Stimulated activated CD4-positive, alpha-beta T cell treated with anti-CD3 and anti-CD28 coated beads, Interleukin-4, amount 100 ng/mL, for 48 hours (primary cell): Measurements from ENCODE around the gene CAMK1D.
"Not testable (repeated sequence)": the region's sequence is repeated elsewhere in the genome, so short reads cannot be mapped to it uniquely, and the experiment has no call there.

Source experiments
- DNase-seq, 2 donors: peaks; one replicate each; pipeline ENCODE4 v3.0.0-alpha.2; 2020; ENCODE audit warnings: low read depth in 2 of 2

CAMK1D gene

DNA sequence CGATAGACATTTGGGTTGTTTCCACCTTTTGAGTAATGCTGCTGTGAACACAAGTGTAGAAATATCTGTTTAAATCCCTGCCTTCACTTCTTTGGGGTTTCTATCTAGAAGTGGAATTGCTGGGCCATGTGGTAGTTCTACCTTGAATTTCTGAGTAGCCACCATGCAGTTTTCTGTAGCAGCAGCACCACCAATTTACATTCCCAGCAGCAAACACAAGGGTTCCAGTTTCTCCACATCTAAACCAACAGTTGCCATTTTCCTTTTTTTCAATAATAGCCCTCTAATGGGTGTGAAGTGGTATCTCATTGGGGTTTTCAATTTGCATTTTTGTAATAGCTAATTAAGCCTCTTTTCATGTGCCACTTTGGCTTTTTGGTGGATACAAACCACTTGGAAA, 442.4 kb downstream of the CAMK1D start:
- no peak for DNase-seq

DNA sequence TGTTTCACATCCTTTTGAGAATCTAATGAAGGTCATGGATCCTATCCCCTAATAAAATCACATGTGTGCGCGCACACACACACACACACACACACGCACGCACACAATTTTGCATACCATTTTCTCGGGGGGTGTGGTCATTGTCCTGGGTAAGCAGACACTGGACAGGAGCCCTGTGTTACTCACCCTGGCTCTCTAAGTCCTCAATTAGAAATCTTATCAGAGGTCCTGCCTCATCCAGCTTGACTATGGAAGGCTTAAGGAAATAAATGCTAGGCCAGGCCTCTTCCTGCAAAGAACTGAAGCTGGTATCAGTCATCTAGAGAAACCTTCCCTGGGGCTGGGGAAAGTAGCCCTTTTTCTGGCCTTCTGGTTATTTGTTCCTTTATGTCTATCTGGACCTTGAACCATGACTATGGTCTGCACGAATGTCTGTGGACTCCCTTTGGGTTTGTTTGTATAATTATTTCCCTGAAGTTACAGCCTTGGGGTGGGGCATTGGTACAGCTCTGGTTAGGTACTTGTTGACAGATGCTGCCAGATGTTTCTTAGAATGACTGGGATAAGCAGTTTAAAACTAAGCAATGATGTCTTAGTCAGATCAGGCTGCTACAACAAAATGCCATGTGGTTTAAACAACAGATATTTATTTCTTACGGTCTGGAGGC, 443.7 kb downstream of the CAMK1D start:
- no peak for DNase-seq

DNA sequence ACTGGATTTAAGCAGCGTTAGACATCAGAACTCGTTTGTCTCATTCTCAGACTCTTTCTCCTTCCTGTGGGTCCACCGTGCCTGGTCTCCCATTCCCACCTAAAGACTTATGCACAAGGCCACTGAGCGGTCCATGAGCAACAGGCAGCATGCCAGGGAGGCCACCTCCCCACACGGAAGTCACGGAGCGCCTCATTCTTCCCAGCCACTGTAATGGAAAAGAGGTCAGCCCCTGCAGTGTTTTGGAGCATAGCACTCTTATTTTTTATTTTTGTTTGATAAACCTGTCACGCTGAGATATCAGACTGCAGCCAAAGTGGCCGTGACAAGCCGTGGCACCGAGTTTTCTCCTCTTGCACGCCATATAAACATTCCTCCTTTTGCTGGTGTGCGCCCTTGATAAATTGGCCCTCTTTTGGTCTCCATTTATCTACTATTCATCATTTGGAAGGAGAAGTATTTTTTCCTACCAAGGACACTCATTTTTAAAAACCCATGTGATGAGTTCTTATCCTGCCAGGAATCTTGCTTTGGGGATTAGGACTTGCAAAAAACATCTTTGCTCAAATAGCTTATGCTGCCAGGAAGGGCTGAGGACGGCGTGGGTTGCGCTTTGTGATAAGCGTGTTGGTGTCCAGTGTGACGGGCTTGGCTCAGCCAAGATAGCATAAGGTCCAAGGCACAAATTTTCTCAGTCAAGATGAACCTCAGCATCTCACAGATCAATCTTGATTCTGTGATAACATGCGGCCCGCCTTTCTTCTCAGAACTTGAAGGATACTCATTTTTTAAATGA, 446.2 kb downstream of the CAMK1D start:
- no peak for DNase-seq

DNA sequence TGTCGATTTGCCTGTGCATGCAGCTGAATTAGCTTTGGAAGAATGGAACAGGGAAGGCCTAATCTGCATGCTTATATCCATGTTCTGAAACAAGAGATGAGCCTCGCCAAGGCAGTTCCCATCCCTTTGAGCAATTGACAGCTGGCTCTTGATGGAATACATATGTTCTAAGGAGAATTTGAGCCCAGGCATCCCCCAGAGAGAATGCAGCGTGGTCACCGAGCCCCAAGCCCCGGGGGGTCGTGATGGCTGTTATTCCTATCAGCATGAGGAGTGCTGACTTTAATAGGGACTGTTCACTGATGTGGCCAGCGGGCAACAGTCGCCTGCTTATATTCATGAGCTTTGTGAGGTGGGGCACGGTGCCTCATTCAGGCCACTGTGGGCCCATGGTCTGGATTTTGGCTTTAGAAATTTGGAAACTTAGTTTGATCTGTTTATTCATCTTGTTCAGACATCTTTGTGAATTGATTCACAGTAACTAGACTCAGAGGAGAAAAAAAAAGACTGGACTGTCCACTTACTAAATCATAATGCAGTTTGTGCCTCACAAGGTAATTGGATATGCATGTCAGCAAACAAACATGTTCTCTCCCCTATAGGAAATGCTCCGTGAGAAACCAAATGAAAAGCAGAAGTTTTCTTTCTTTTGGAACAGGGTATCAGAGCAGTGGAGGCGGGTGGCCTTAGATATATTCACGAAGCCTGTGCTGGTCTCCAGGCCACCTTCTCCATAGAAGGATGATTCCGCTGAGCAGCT, 447.2 kb downstream of the CAMK1D start:
- no peak for DNase-seq

DNA sequence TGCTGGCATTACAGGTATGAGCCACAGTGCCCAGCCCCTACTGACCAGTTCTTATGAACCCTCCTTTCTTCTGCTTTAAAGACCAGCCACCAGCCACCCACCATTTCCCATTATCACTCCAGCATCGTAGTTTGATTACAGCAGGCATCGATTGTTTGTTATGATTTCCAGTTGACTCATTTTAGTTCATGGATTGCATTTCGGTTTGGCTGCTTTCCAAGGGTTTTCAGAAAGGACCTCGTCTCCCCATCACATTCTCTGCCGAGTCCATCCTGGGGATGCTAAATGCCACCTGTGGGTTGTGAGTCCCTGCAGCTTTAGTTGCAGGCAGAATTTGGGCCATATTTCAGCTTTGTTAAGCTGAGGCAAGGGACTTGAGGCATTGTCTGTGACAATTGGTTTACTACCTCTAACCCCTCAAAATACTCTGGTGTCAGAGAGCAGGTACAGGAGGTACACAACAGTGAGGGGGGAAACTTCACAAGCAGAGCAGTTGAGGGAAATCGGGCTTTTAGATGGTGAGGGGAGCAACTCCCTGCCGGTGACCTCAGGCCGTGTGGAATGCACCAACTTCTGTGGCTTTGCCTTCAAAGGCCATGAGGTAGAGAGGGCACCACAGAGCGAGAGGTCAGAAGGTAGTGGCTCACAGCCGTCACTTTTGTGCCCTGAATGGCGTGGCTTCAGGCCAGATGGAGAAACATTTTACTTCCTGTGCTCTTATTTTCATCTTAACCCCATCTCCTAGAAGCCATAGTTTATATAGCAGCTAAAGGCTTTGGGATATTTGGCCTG, 448.3 kb downstream of the CAMK1D start:
- no peak for DNase-seq

DNA sequence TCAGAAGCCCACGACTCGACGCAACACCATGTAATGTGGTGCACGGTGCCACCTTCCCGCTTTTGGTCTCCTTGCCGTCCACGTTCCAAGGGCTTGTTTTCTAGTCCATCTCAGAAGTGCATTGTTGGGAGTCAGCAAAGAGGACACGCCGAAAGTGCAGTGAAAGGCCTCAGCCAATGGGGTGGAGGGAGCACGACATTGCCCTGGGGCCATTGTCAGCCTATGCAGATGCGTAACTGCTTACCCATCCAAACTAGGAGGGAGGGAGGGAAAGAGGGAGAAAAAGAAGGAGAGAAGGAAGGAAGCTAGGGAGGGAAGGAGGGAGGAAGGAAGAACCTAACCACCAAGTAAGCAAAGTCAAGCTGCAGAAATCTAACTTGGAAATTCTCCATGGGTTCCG, 449.8 kb downstream of the CAMK1D start:
- no peak for DNase-seq

DNA sequence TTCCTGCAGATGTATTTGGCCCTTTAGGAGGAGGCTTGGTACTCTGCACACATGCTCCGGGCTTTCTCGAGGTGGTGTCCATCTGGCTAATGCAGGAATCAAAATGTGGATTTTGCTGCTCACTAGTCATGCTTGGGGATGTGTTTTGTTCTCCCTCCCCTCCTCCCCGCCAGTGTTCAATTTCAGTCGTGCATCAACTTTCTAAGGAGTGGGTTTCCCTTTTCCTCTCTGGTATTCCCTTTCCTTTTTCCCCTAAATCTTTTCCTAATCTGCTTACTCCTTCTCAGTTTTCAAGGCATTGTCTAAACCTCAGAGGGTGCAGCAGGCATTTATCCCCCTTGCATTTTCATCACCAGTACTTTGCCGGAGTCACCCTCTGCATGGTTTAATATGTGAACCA, 450.4 kb downstream of the CAMK1D start:
- DNase-seq, result no peak

DNA sequence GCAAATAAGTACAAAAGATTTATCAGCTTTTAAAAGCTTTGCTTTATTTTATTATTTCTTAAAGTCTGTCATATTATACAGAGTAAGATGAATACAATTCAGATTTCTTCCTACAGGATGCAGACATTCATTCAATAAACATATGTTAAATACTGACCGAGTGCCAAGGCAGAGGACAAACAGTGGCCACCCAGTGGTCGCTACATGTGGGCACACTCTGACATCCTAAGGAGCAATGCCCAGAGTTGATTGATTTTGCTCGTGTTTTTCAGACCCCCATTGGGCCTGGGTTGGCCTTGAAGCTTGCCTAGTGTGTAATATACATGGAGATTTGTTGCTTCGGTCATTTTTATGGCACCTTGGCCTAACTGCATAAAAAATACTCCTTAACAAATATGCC, 451.0 kb downstream of the CAMK1D start:
- DNase-seq, result no peak

DNA sequence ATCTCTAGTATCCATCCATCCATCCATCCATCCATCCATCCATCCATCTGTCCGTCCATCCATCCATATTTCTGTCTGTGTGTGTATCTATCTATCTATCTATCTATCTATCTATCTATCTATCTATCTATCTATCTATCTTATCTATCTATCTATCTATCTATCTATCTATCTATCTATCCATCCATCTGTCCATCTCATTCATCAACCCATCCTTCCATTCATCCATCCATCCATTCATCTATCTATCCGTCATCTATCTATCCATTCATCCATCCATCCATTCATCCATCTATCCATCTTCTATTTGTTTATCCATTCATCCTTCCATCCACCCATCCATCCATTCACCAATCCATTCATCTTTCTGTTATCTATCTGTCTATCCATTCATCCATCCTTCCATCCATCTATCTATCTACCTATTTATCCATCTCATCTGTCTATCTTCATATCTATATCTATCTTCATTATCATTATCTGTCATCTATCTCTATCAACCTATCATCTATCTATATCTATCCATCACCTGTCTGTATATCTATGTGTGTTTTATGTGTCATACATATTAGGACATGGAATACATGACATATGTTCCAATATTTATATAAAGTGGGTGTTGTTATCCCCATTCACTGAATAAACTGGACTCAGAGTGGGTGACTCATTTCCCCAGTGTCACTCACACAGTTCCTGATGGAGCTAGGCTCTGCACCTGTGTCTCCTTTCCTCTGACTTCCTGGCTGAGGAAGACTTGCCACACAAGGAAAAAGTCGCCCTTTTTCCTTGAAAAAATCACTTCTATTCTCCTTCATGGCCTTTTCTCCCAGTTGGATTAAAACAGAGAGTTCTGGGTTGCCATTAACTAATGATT, 452.1 kb downstream of the CAMK1D start:
- no peak for DNase-seq

DNA sequence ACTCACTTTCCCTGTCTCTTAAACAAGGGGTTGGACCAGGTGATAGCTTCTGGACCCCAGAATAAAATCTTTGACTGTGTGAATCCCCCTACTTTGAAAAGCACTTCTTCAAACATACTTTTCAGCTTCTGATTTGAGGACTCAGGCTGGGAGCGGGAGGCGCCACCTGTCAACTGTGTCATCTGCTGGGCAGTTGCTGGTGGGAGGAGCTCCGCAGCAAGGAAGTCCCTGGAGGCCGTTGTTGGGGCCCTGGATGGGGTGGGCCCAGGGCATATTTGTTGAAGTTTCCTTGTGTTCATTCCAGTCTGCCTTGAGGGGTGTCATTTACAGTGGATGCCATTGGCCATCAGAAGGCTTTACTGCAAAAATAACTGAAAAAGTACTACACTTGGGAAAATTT, 454.4 kb downstream of the CAMK1D start:
- no peak for DNase-seq

DNA sequence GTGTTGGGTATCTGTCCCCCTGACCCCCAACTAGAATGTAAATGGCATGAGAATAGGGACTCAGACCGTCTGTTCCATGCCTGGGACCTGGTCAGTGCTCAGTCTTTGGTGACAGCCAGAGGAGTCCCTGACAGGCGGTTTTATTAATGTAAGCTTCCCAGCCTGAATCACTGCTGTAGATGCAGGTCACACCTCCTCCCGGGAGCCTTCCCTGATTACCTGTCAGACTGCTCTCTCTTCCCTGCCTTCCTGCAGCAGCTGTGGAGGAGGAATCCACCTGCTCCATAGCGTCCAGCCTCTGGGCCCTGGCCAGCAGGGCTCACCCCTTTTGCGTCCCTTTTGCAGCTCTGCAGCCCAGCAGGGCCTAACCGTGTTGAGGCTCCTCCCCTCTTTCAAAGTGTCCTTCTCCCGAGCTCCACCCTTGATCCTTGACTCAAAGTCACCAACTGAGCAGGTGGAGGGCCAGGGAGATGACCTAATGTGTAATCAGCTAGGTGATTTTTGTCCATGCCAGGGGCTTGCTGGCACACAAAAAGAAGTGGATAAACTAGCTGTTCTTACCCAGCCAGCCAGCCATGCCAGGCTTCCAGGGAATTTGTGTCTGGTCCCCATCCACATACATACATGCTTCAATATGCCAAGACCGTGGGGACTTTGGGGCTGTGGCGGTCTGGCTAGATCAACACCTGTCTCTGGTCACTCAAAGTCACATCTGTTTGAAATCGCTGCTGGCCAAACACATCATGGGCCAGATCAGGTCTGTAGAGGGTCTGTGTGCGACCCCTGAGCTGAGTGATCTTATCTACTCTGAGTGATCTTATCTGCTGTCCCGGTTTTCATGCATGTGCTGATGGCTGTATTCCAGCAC, 457.1 kb downstream of the CAMK1D start:
- DNase-seq, result no peak

DNA sequence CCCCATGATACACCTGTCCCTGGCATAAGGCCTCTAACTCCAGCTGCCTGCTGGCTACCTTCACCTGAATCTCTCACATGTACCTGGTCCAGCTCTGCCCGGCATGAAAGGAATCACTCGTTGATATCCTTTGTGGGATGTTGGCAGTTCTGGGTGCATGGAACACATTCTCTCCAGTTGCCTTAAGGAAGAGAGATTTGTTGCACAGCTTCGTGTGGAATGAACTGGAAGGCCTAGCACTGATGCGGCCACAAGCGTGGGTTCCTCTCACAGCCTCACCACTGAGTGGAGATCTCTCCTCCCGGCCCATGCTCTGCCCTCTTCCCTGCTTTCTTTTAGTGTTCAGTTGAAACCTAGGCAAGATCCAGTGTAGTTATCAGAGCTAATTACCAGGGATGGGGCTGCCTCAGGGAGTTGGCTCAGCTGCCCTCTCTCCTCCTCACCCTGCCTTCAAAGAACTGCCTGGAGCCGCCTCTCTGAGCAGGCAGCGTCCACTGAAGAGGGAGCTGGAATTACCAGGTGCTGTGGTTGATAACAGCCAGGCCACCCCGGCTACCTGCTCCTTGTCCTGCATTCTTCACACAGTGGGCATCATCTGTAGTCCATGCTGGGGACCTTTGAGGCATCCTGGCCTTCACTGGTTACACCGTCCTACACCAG, 457.9 kb downstream of the CAMK1D start:
- DNase-seq, result no peak

DNA sequence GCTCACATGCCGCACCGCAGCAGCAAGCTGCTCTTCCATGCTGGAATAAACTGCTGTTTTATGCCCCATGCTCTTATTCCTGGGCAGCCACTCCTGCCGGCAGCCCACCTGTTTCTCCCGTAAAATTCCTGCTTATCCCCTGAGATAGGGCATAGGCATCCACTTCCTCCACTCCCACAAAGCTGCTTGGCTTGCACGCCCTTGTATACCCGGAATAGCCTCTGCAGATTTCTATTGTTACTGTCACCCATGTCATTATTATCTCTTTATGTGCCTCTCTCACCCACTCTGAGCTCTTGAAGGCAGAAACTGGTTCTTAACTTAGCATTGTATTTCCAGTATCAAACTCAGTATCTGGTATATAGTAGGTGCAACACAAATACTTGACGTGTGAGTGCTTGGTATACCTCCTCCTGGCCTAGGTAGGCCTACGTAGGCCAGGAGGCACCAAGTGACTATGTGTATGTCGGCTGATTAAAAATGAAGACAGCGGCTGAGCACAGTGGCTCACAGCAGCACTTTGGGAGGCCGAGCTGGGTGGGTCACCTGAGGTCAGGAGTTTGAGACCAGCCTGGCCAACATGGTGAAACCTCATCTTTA, 458.8 kb downstream of the CAMK1D start:
- no peak for DNase-seq

DNA sequence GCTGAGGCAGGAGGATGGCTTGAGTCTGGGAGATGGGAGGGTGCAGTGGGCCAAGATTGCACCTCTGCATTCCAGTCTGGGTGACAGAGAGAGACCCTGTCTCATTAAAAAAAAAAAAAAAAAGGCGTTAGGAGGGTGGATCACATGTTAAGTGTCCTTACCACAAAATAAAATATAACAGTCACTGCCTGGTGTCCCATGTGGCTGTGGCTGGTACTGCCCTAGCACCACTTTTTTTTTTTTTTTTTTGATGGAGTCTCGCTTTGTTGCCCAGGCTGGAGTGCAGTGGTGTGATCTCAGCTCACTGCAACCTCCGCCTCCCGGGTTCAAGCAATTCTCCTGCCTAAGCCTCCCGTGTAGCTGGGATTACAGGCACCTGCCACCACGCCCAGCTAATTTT, 460.7 kb downstream of the CAMK1D start:
- DNase-seq, result not testable (repeated sequence)

DNA sequence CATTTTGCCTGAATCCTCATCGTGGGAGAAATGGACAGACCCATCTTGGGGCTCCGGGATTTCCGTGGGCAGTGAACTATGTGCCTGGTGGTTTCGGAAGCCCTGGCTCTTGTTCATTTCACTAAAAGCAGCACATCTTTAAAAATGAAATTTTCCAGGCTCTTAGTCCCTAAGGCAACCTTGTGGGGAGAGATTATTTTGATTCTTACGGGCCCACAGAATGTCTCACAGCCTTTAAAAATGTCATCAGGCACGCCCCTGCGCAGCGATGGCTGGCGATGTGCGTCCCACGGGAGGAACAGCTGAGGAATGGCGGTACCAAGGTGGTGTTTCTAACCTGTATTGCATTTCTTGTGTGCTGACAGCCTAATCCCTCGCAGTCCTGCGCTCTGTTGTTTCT, 462.5 kb downstream of the CAMK1D start:
- no peak for DNase-seq

DNA sequence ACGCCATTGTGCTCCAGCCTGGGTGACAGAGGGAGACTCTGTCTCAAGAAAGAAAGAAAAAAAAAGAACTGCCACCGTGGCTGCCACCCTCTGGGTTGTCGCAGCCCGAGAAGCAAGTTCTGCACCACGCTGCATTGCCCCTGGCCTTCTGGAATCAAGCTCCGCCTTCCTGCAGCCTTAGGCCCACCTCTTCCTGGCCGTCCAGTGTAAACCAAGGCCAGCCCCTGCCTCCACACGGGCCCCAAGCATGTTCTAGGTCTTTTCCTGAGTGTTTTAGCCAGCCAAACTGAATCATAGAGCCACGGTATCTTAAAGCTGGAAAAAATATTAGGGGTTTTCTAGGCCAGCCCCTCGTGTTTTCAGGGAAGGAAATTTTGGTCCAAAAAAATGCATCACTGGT, 463.2 kb downstream of the CAMK1D start:
- DNase-seq, result no peak

DNA sequence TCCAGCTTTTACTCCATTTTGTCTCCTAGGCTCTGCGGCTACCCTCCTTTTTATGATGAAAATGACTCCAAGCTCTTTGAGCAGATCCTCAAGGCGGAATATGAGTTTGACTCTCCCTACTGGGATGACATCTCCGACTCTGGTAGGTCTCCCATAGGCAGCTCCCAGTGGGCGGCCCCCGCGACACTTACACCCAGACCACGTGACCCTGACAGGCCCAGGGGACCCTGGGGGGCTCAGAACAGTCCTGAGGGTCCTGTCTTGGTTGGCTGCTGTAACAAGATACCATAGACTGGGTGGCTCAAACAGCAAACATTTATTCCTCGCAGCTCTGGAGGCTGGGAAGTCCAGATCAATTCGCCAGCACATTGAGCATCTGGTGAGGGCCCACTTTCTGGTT, 464.8 kb downstream of the CAMK1D start:
- DNase-seq, result no peak

DNA sequence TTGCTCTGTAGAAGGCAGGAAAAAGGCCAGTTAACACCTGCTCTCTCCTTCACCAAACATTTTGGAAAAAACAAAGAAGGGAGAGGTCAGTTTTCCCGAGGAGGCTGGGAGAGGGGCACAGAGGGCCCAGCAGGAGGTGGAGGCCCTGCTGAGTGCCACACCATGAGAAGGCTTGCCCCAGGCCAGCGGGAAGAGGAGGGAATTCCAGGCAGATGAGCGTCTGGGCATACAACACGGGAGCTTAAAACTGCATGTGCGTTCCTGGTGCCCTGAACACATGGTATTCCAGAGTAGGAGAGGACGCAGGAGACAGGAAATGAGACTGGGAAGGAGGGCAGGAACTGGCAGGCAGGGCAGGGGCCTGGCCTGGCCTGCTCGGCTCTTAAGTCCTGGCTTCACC, 469.7 kb downstream of the CAMK1D start:
- DNase-seq, result no peak

DNA sequence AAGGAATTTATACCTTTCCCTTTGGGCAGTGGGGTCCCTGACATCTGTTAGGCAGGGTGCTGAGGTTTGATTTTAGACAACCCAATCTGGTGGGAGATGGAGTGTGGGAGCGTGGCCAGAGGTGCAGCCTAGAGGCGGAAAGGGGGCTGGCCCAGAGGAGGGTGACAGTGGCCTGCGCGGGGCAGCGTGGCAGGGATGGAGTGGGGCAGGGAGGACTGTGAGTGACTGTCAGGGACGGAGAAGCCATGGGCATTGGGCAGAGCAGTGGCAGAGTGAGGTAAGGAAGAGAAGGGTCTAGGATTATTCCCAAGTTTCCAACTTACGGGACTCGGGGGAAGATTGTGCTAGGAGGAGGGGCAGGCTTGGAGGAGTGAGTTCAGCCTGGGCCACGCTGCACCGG, 470.3 kb downstream of the CAMK1D start:
- no peak for DNase-seq
